Hematopoietic multipotent progenitor cell treated with erythropoietin and hydrocortisone succinate and interleukin-3 and kit ligand, for 4 days (in vitro differentiated cells): ENCODE measurements around the gene ZSWIM3.

Source experiments
- DNase-seq: peaks from one replicate; pipeline ENCODE4 v3.0.0-alpha.2; 2015

The ZSWIM3 gene

GRCh38 chr20:45833030-45833882 lies 24.2 kb upstream of the ZSWIM3 start, which contains the start of gene SNX21:
Gene SNX21, plus strand, starts transcription at chr20:45833799. Its CDS starts 121 bp downstream, at chr20:45833920.
- DNase-seq, result peak; percentile 39

- DNase-seq, result no peak
Observed at GRCh38 chr20:45833883-45834796, 23.3 kb upstream of the ZSWIM3 start.

GRCh38 chr20:45834797-45835161 lies 22.6 kb upstream of the ZSWIM3 start:
- no peak for DNase-seq

- DNase-seq, result peak; percentile 63
Observed at GRCh38 chr20:45835329-45835765, 22.1 kb upstream of the ZSWIM3 start.

- no peak for DNase-seq
Observed at GRCh38 chr20:45835825-45836224, 21.6 kb upstream of the ZSWIM3 start.

GRCh38 chr20:45836841-45837240 lies 20.6 kb upstream of the ZSWIM3 start:
- peak; percentile 78 for DNase-seq

- no peak for DNase-seq
Observed at GRCh38 chr20:45840700-45841198, 16.7 kb upstream of the ZSWIM3 start.

- DNase-seq, result no peak
Observed at GRCh38 chr20:45841407-45842129, 15.8 kb upstream of the ZSWIM3 start.

GRCh38 chr20:45842169-45842812 lies 15.1 kb upstream of the ZSWIM3 start:
- peak; percentile 56 for DNase-seq

GRCh38 chr20:45843506-45843905 lies 13.9 kb upstream of the ZSWIM3 start:
- DNase-seq, result no peak

GRCh38 chr20:45845452-45845851 lies 12.0 kb upstream of the ZSWIM3 start:
- no peak for DNase-seq

GRCh38 chr20:45848421-45848820 lies 9.0 kb upstream of the ZSWIM3 start:
- DNase-seq, result no peak

- DNase-seq, result no peak
Observed at GRCh38 chr20:45848969-45849582, 8.3 kb upstream of the ZSWIM3 start.

GRCh38 chr20:45850238-45850637 lies 7.2 kb upstream of the ZSWIM3 start:
- no peak for DNase-seq

- peak; percentile 81 for DNase-seq
Observed at GRCh38 chr20:45850926-45851325, 6.5 kb upstream of the ZSWIM3 start.

- DNase-seq, result no peak
Observed at GRCh38 chr20:45851501-45851900, 5.9 kb upstream of the ZSWIM3 start.

GRCh38 chr20:45852326-45852725 lies 5.1 kb upstream of the ZSWIM3 start:
- peak; percentile 68 for DNase-seq

- no peak for DNase-seq
Observed at GRCh38 chr20:45853484-45853883, 3.9 kb upstream of the ZSWIM3 start.

- no peak for DNase-seq
Observed at GRCh38 chr20:45857882-45858216, 435 bp downstream of the ZSWIM3 start.

- DNase-seq, result no peak
Observed at GRCh38 chr20:45859916-45860315, 2.5 kb downstream of the ZSWIM3 start.

GRCh38 chr20:45860560-45861220 lies 3.3 kb downstream of the ZSWIM3 start:
- no peak for DNase-seq
